HEK293 (cell line): ENCODE measurements around the gene FHL2.
A peak's percentile ranks its signal among the peaks of the same experiment; 100 is the strongest.

Experiments used
- CTCF ChIA-PET: fragments of 350-600 bp; formaldehyde crosslinking; extraction: SDS; loops from one replicate; lab custom pipeline; 2021; ENCODE audit warnings: antibody characterized with exemption; lab: Yijun Ruan, JAX
- POLR2A ChIA-PET: fragments of 300-600 bp; formaldehyde crosslinking; extraction: SDS; loops from one replicate; lab custom pipeline; 2020; ENCODE audit warnings: antibody characterized with exemption, inconsistent platforms; lab: Yijun Ruan, JAX
- H3K27ac ChIP-seq: fragments of 200-500 bp; sonication (Bioruptor generic); 2 replicates; pipeline ENCODE4 v1.5.1; 2014; ENCODE audit warnings: low read depth, low read length, control low read depth, inconsistent platforms; ENCODE audit errors: extremely low read depth
- H3K36me3 ChIP-seq, 2 experiments: fragments of 200-500 bp in 1 of 2; sonication (Bioruptor generic) in 1 of 2; 1 replicate in 1 of 2; 2 replicates in 1 of 2; pipeline ENCODE4 v1.5.1; 2014 to 2017; ENCODE audit warnings: inconsistent platforms in 2 of 2, low read length in 2 of 2; ENCODE audit not compliant: control insufficient read depth in 2 of 2, insufficient read depth in 1 of 2
- H3K4me1 ChIP-seq: fragments of 200-500 bp; sonication (Bioruptor generic); 2 replicates; pipeline ENCODE4 v1.5.1; 2014; ENCODE audit warnings: mild to moderate bottlenecking, low read length, inconsistent platforms; ENCODE audit not compliant: control insufficient read depth, insufficient read depth
- H3K4me3 ChIP-seq: 2 replicates; pipeline ENCODE4 v1.5.1; 2011; ENCODE audit warnings: low read depth, mild to moderate bottlenecking, control low read depth, low read length, moderate library complexity
- H3K9me3 ChIP-seq: fragments of 200-500 bp; sonication (Bioruptor generic); 2 replicates; pipeline ENCODE4 v1.5.1; 2014; ENCODE audit warnings: low read depth, low read length, inconsistent platforms; ENCODE audit not compliant: control insufficient read depth, insufficient read depth
- GLIS1 ChIP-seq: fragments of 450-650 bp; formaldehyde crosslinking; IDR thresholded peaks from 2 replicates; pipeline ENCODE4 v1.5.1; 2016; ENCODE audit warnings: missing biosample characterization, missing genetic modification characterization
- IKZF3 ChIP-seq: fragments of 450-650 bp; IDR thresholded peaks from 2 replicates; pipeline ENCODE4 v1.5.0; 2018; ENCODE audit warnings: missing biosample characterization, mild to moderate bottlenecking, missing genetic modification characterization, moderate library complexity
- PRDM1 ChIP-seq: fragments of 450-650 bp; formaldehyde crosslinking; IDR thresholded peaks from 2 replicates; pipeline ENCODE4; 2016; ENCODE audit warnings: missing biosample characterization, missing genetic modification characterization
- ZBTB17 ChIP-seq: fragments of 450-650 bp; formaldehyde crosslinking; IDR thresholded peaks from 2 replicates; pipeline ENCODE4 v1.5.1; 2016; ENCODE audit warnings: missing biosample characterization, missing genetic modification characterization
- ZEB2 ChIP-seq: fragments of 450-650 bp; formaldehyde crosslinking; IDR thresholded peaks from 2 replicates; pipeline ENCODE4 v1.5.1; 2016; ENCODE audit warnings: missing biosample characterization, missing genetic modification characterization
- ZIC2 ChIP-seq: fragments of 450-650 bp; formaldehyde crosslinking; IDR thresholded peaks from 2 replicates; pipeline ENCODE4 v1.5.1; 2016; ENCODE audit warnings: missing biosample characterization, missing genetic modification characterization
- ZNF133 ChIP-seq: fragments of 450-650 bp; formaldehyde crosslinking; IDR thresholded peaks from 2 replicates; pipeline ENCODE4 v1.5.1; 2016; ENCODE audit warnings: missing biosample characterization, missing genetic modification characterization
- ZNF157 ChIP-seq: fragments of 450-650 bp; formaldehyde crosslinking; IDR thresholded peaks from 2 replicates; pipeline ENCODE4 v1.5.1; 2016; ENCODE audit warnings: missing biosample characterization, missing genetic modification characterization
- ZNF169 ChIP-seq: fragments of 450-650 bp; formaldehyde crosslinking; IDR thresholded peaks from 2 replicates; pipeline ENCODE4 v1.5.1; 2016; ENCODE audit warnings: missing biosample characterization, missing genetic modification characterization
- ZNF19 ChIP-seq: fragments of 450-650 bp; formaldehyde crosslinking; IDR thresholded peaks from 2 replicates; pipeline ENCODE4; 2016; ENCODE audit warnings: missing biosample characterization, missing genetic modification characterization, low read depth
- ZNF223 ChIP-seq: fragments of 450-650 bp; formaldehyde crosslinking; IDR thresholded peaks from 2 replicates; pipeline ENCODE4 v1.5.1; 2016; ENCODE audit warnings: missing biosample characterization, missing genetic modification characterization
- ZNF24 ChIP-seq: fragments of 450-650 bp; formaldehyde crosslinking; IDR thresholded peaks from 2 replicates; pipeline ENCODE4 v1.5.1; 2016; ENCODE audit warnings: missing biosample characterization, missing genetic modification characterization
- ZNF335 ChIP-seq: fragments of 450-650 bp; formaldehyde crosslinking; conservative IDR thresholded peaks from 2 replicates; pipeline ENCODE4 v1.5.1; 2016; ENCODE audit warnings: missing biosample characterization, missing genetic modification characterization
- ZNF416 ChIP-seq: fragments of 450-650 bp; formaldehyde crosslinking; IDR thresholded peaks from 2 replicates; pipeline ENCODE4 v1.5.1; 2016; ENCODE audit warnings: missing biosample characterization, missing genetic modification characterization
- ZNF501 ChIP-seq: fragments of 450-650 bp; formaldehyde crosslinking; IDR thresholded peaks from 2 replicates; pipeline ENCODE4 v1.5.1; 2016; ENCODE audit warnings: missing biosample characterization, missing genetic modification characterization
- ZNF530 ChIP-seq: fragments of 450-650 bp; formaldehyde crosslinking; IDR thresholded peaks from 2 replicates; pipeline ENCODE4 v1.5.1; 2016; ENCODE audit warnings: low read depth, missing biosample characterization, missing genetic modification characterization
- ZNF549 ChIP-seq: fragments of 450-650 bp; IDR thresholded peaks from 2 replicates; pipeline ENCODE4 v1.5.1; 2018; ENCODE audit warnings: missing biosample characterization, missing genetic modification characterization, mild to moderate bottlenecking, inconsistent platforms, moderate library complexity
- ZNF555 ChIP-seq: fragments of 450-650 bp; formaldehyde crosslinking; conservative IDR thresholded peaks from 2 replicates; pipeline ENCODE4 v1.5.1; 2017; ENCODE audit warnings: missing biosample characterization, mild to moderate bottlenecking, missing genetic modification characterization, inconsistent platforms
- ZNF658 ChIP-seq: fragments of 450-650 bp; formaldehyde crosslinking; IDR thresholded peaks from 2 replicates; pipeline ENCODE4; 2016; ENCODE audit warnings: missing biosample characterization, missing genetic modification characterization
- ZNF670 ChIP-seq: fragments of 450-650 bp; formaldehyde crosslinking; IDR thresholded peaks from 2 replicates; pipeline ENCODE4 v1.5.1; 2016; ENCODE audit warnings: missing biosample characterization, missing genetic modification characterization, low read depth
- ZNF747 ChIP-seq: fragments of 450-650 bp; formaldehyde crosslinking; IDR thresholded peaks from 2 replicates; pipeline ENCODE4 v1.5.1; 2016; ENCODE audit warnings: missing biosample characterization, missing genetic modification characterization
- TF ChIP-seq, protein P1 (sequence below): fragments of 450-650 bp; formaldehyde crosslinking; IDR thresholded peaks from 2 replicates; pipeline ENCODE4 v1.5.1; 2016; ENCODE audit warnings: missing biosample characterization, missing genetic modification characterization
- TF ChIP-seq, protein P2 (sequence below): fragments of 450-650 bp; formaldehyde crosslinking; IDR thresholded peaks from 2 replicates; pipeline ENCODE4 v1.5.1; 2016; ENCODE audit warnings: missing biosample characterization, missing genetic modification characterization
- TF ChIP-seq, protein P3 (sequence below): fragments of 450-650 bp; formaldehyde crosslinking; IDR thresholded peaks from 2 replicates; pipeline ENCODE4 v1.5.1; 2016; ENCODE audit warnings: missing biosample characterization, missing genetic modification characterization
- TF ChIP-seq, protein P4 (sequence below): fragments of 450-650 bp; formaldehyde crosslinking; IDR thresholded peaks from 2 replicates; pipeline ENCODE4; 2016; ENCODE audit warnings: missing biosample characterization, missing genetic modification characterization

Gene FHL2

DNA sequence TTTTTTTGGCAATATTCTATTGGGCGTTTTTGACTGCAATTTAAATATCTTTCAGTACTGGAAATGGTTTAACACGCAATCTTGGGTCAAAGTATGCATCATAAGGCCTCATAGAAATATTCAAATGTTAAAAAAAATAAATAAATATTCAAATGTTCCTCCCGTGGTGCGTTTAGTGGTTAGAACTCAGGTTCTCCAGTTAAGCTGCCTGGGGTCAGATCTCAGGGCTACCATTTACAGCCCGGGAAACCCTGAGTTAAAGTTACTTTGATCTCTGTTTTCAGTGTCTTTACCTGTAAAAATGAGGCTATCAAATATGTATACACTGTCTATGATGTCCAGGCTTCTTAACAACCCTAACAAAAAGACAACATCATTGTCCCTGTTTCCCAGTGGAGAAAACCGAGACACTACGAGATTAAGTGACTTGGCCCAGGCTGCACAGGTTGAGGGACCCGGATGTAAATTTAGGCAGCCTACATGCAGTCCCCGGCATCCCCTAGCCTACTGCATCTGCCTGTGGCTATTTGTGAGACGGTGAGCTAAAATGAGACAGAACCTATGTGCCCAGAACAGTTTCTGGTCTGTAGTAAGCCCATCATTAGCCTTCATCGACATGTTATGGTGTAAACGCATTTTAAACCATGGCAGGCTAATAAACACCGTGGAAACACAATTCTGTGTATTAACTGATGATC is 1.7 kb downstream of the FHL2 start:
- Histone ChIP-seq H3K4me1 (peaks cover 7% of the 10 kb centered on the region; the same call in 1 of the 2 replicates), H3K36me3 (peaks cover 0 to 26% of the 10 kb centered on the region in 2 experiments; a peak in 1 of 3 replicates), H3K27ac (no peak overlapping the region), H3K4me3 (peak overlapping the region; percentile 38), H3K9me3 (no peaks in the 10 kb centered on the region)
- ChIA-PET POLR2A (interaction anchor here (0.6 to 0.7 kb wide), 3 partner anchors 52 to 737 kb away, joined by 3 to 12 read pairs (median 4); no protein-coding TSS in a partner anchor), CTCF (interaction anchor here (0.7 to 1.3 kb wide), 3 partner anchors 28 to 47 kb away, joined by 3 to 5 read pairs (median 3); no protein-coding TSS in a partner anchor)
- TF ChIP-seq, protein P1, sequence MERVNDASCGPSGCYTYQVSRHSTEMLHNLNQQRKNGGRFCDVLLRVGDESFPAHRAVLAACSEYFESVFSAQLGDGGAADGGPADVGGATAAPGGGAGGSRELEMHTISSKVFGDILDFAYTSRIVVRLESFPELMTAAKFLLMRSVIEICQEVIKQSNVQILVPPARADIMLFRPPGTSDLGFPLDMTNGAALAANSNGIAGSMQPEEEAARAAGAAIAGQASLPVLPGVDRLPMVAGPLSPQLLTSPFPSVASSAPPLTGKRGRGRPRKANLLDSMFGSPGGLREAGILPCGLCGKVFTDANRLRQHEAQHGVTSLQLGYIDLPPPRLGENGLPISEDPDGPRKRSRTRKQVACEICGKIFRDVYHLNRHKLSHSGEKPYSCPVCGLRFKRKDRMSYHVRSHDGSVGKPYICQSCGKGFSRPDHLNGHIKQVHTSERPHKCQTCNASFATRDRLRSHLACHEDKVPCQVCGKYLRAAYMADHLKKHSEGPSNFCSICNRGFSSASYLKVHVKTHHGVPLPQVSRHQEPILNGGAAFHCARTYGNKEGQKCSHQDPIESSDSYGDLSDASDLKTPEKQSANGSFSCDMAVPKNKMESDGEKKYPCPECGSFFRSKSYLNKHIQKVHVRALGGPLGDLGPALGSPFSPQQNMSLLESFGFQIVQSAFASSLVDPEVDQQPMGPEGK: no peak
- TF ChIP-seq PRDM1 (tag by site-specific recombination) (no peak), ZBTB17 (peak; percentile 27; the same call in 1 of the 2 replicates), GLIS1 (tag by site-specific recombination) (no peak), ZNF335 (tag by site-specific recombination) (peak; percentile 48), ZNF19 (tag by site-specific recombination) (no peak), ZNF555 (tag by site-specific recombination) (no peak), ZNF549 (tag by site-specific recombination) (no peak), ZIC2 (tag by site-specific recombination) (no peak), ZNF223 (no peak), ZNF501 (tag by site-specific recombination) (no peak), IKZF3 (tag by site-specific recombination) (no peak), ZNF157 (tag by site-specific recombination) (no peak), ZNF747 (no peak), ZNF416 (no peak), ZNF670 (tag by site-specific recombination) (no peak), ZNF24 (tag by site-specific recombination) (no peak), ZNF169 (no peak), ZNF658 (tag by site-specific recombination) (no peak), ZNF530 (tag by site-specific recombination) (no peak), ZEB2 (no peak), ZNF133 (tag by site-specific recombination) (no peak)
- TF ChIP-seq, protein P2, sequence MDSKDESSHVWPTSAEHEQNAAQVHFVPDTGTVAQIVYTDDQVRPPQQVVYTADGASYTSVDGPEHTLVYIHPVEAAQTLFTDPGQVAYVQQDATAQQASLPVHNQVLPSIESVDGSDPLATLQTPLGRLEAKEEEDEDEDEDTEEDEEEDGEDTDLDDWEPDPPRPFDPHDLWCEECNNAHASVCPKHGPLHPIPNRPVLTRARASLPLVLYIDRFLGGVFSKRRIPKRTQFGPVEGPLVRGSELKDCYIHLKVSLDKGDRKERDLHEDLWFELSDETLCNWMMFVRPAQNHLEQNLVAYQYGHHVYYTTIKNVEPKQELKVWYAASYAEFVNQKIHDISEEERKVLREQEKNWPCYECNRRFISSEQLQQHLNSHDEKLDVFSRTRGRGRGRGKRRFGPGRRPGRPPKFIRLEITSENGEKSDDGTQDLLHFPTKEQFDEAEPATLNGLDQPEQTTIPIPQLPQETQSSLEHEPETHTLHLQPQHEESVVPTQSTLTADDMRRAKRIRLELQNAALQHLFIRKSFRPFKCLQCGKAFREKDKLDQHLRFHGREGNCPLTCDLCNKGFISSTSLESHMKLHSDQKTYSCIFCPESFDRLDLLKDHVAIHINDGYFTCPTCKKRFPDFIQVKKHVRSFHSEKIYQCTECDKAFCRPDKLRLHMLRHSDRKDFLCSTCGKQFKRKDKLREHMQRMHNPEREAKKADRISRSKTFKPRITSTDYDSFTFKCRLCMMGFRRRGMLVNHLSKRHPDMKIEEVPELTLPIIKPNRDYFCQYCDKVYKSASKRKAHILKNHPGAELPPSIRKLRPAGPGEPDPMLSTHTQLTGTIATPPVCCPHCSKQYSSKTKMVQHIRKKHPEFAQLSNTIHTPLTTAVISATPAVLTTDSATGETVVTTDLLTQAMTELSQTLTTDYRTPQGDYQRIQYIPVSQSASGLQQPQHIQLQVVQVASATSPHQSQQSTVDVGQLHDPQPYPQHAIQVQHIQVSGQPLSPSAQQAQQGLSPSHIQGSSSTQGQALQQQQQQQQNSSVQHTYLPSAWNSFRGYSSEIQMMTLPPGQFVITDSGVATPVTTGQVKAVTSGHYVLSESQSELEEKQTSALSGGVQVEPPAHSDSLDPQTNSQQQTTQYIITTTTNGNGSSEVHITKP (tag by site-specific recombination): peak; percentile 36; the same call in 1 of the 2 replicates
- TF ChIP-seq, protein P3, sequence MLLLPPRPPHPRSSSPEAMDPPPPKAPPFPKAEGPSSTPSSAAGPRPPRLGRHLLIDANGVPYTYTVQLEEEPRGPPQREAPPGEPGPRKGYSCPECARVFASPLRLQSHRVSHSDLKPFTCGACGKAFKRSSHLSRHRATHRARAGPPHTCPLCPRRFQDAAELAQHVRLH (tag by site-specific recombination): no peak
- TF ChIP-seq, protein P4, sequence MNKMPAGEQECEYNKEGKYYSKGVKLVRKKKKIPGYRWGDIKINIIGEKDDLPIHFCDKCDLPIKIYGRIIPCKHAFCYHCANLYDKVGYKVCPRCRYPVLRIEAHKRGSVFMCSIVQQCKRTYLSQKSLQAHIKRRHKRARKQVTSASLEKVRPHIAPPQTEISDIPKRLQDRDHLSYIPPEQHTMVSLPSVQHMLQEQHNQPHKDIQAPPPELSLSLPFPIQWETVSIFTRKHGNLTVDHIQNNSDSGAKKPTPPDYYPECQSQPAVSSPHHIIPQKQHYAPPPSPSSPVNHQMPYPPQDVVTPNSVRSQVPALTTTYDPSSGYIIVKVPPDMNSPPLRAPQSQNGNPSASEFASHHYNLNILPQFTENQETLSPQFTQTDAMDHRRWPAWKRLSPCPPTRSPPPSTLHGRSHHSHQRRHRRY: no peak
